H9 (cell line): Measurements from ENCODE around the gene FANCF. TPM values are rescaled to one million over a fixed set of nuclear protein-coding genes. Genes with fewer than 3 reads are reported as not detected.

Experiments used
- DNase-seq: peaks from one replicate; pipeline ENCODE4 v3.0.0-alpha.2; 2017
- H2AFZ ChIP-seq: one replicate; pipeline ENCODE4 v1.6.1; 2013; ENCODE audit warnings: mild to moderate bottlenecking, low read length, control low read depth, moderate library complexity
- H2AK5ac ChIP-seq: 2 replicates; pipeline ENCODE4 v1.6.1; 2013; ENCODE audit warnings: low read length, control low read depth, mixed read lengths; ENCODE audit not compliant: insufficient read length
- H2BK120ac ChIP-seq: one replicate; pipeline ENCODE4 v1.6.1; 2013; ENCODE audit warnings: low read depth, mild to moderate bottlenecking, low read length, control low read depth, inconsistent platforms; ENCODE audit not compliant: poor library complexity, severe bottlenecking
- H2BK12ac ChIP-seq: 2 replicates; pipeline ENCODE4 v1.6.1; 2013; ENCODE audit warnings: low read length, control low read depth, mixed read lengths, low read depth; ENCODE audit not compliant: insufficient read length
- H2BK15ac ChIP-seq: 2 replicates; pipeline ENCODE4 v1.6.1; 2013; ENCODE audit warnings: low read depth, low read length, control low read depth
- H2BK20ac ChIP-seq: one replicate; pipeline ENCODE4 v1.6.1; 2013; ENCODE audit warnings: low read depth, mild to moderate bottlenecking, low read length, control low read depth, inconsistent platforms; ENCODE audit not compliant: poor library complexity, severe bottlenecking
- H2BK5ac ChIP-seq: 2 replicates; pipeline ENCODE4 v1.6.1; 2013; ENCODE audit warnings: low read length, control low read depth, mixed read lengths; ENCODE audit not compliant: insufficient read length
- H3K14ac ChIP-seq: 2 replicates; pipeline ENCODE4 v1.6.1; 2013; ENCODE audit warnings: low read length, control low read depth; ENCODE audit not compliant: insufficient read depth
- H3K18ac ChIP-seq: 2 replicates; pipeline ENCODE4 v1.6.1; 2013; ENCODE audit warnings: low read depth, mild to moderate bottlenecking, mixed read lengths, low read length, control low read depth; ENCODE audit not compliant: insufficient read length
- H3K23ac ChIP-seq: 2 replicates; pipeline ENCODE4 v1.6.1; 2013; ENCODE audit warnings: low read length, control low read depth, mixed read lengths, low read depth; ENCODE audit not compliant: insufficient read length
- H3K23me2 ChIP-seq: 2 replicates; pipeline ENCODE4 v1.6.1; 2013; ENCODE audit warnings: low read depth, mild to moderate bottlenecking, mixed read lengths, low read length, control low read depth; ENCODE audit not compliant: insufficient read length, poor library complexity, severe bottlenecking
- H3K27ac ChIP-seq: 2 replicates; pipeline ENCODE4 v1.5.1; 2013; ENCODE audit warnings: low read length, control low read depth, mixed read lengths, low read depth; ENCODE audit not compliant: insufficient read length
- H3K27me3 ChIP-seq: 2 replicates; pipeline ENCODE4 v1.6.1; 2013; ENCODE audit warnings: low read length, control low read depth, inconsistent platforms; ENCODE audit not compliant: insufficient read depth
- H3K4ac ChIP-seq: 2 replicates; pipeline ENCODE4 v1.6.1; 2013; ENCODE audit warnings: low read depth, mild to moderate bottlenecking, control low read depth, inconsistent platforms, low read length, moderate library complexity
- H3K4me1 ChIP-seq: 2 replicates; pipeline ENCODE4 v1.6.1; 2013; ENCODE audit warnings: low read length, control low read depth, inconsistent platforms; ENCODE audit not compliant: insufficient read depth
- H3K4me2 ChIP-seq: 2 replicates; pipeline ENCODE4 v1.6.1; 2013; ENCODE audit warnings: low read length, control low read depth, mixed read lengths; ENCODE audit not compliant: insufficient read length, insufficient read depth
- H3K56ac ChIP-seq: 2 replicates; pipeline ENCODE4 v1.6.1; 2013; ENCODE audit warnings: low read depth, mild to moderate bottlenecking, mixed read lengths, low read length, control low read depth; ENCODE audit not compliant: insufficient read length
- H3K79me1 ChIP-seq: 2 replicates; pipeline ENCODE4 v1.6.1; 2013; ENCODE audit warnings: low read depth, mild to moderate bottlenecking, moderate library complexity, low read length, control low read depth, inconsistent platforms; ENCODE audit not compliant: insufficient read depth, poor library complexity, severe bottlenecking
- H3K79me2 ChIP-seq: 2 replicates; pipeline ENCODE4 v1.6.1; 2013; ENCODE audit warnings: low read length, control low read depth, inconsistent platforms; ENCODE audit not compliant: insufficient read depth
- H3K9ac ChIP-seq: 2 replicates; pipeline ENCODE4 v1.6.1; 2013; ENCODE audit warnings: low read length, control low read depth, mixed read lengths; ENCODE audit not compliant: insufficient read length; ENCODE audit errors: extremely low read depth
- H3K9me3 ChIP-seq: one replicate; pipeline ENCODE4 v1.6.1; 2013; ENCODE audit warnings: low read depth, low read length, inconsistent platforms; ENCODE audit not compliant: control insufficient read depth
- H3T11ph ChIP-seq: one replicate; pipeline ENCODE4 v1.6.1; 2013; ENCODE audit warnings: mild to moderate bottlenecking, low read length, control low read depth, inconsistent platforms
- H4K20me1 ChIP-seq: one replicate; pipeline ENCODE4 v1.6.1; 2013; ENCODE audit not compliant: control insufficient read depth, insufficient read length, insufficient read depth
- H4K5ac ChIP-seq: 2 replicates; pipeline ENCODE4 v1.6.1; 2013; ENCODE audit warnings: low read depth, mild to moderate bottlenecking, mixed read lengths, low read length, control low read depth; ENCODE audit not compliant: insufficient read length
- H4K8ac ChIP-seq: replicated peaks from 2 replicates; pipeline ENCODE4 v1.6.1; 2013; ENCODE audit warnings: low read length, control low read depth, mixed read lengths, low read depth; ENCODE audit not compliant: insufficient read length
- H4K91ac ChIP-seq: 2 replicates; pipeline ENCODE4 v1.6.1; 2013; ENCODE audit warnings: low read depth, mild to moderate bottlenecking, moderate library complexity, mixed read lengths, low read length, control low read depth; ENCODE audit not compliant: insufficient read length
- H3K27ac Mint-ChIP-seq, 3 experiments: 2 replicates in 2 of 3; 3 replicates in 1 of 3; pipeline ENCODE4 v1.8.0; 2020 to 2021; ENCODE audit warnings: mixed read lengths in 3 of 3, mild to moderate bottlenecking in 1 of 3, moderate library complexity in 1 of 3
- H3K27me3 Mint-ChIP-seq: 2 replicates; pipeline ENCODE4 v1.8.0; 2021; ENCODE audit warnings: low read depth, mild to moderate bottlenecking, moderate library complexity, mixed read lengths
- H3K36me3 Mint-ChIP-seq, 3 experiments: 2 replicates in 2 of 3; 3 replicates in 1 of 3; pipeline ENCODE4 v1.8.0; 2020 to 2021; ENCODE audit warnings: low read depth in 3 of 3, mixed read lengths in 3 of 3; ENCODE audit not compliant: insufficient read depth in 1 of 3
- H3K4me1 Mint-ChIP-seq, 2 experiments: 2 replicates each; pipeline ENCODE4 v1.8.0; 2020; ENCODE audit warnings: mixed read lengths in 2 of 2
- H3K4me3 Mint-ChIP-seq, 2 experiments: 2 replicates in 1 of 2; 3 replicates in 1 of 2; pipeline ENCODE4 v1.8.0; 2020 to 2021; ENCODE audit warnings: mild to moderate bottlenecking in 2 of 2, mixed read lengths in 2 of 2, moderate library complexity in 1 of 2
- H3K9me3 Mint-ChIP-seq, 2 experiments: 2 replicates in 1 of 2; 3 replicates in 1 of 2; pipeline ENCODE4 v1.8.0; 2020; ENCODE audit warnings: mild to moderate bottlenecking in 2 of 2, mixed read lengths in 2 of 2, moderate library complexity in 1 of 2
- WGBS: extraction: QIAGEN DNeasy Blood & Tissue Kit; methylation state at CpG from one replicate; pipeline ENCODE4 v1.1.7; 2013; ENCODE audit warnings: missing lambda C conversion rate, low lambda C conversion rate, mixed read lengths; ENCODE audit not compliant: insufficient read length; ENCODE audit errors: extremely low coverage; 5-methylcytosine and 5-hydroxymethylcytosine counted together
- total RNA-seq: library from RNA; stranded (reverse); gene quantifications from 2 replicates; pipeline ENCODE4 v1.2.1, GENCODE V29; 2021
- TF ChIP-seq, protein P1 (sequence below): fragments of 200-600 bp; sonication (generic); conservative IDR thresholded peaks from 3 replicates; pipeline ENCODE4 v1.8.0; 2021; ENCODE audit warnings: antibody characterized with exemption, mild to moderate bottlenecking

FANCF gene
- total RNA-seq, 1 experiment from 2014 or later = 15.3 TPM

DNA sequence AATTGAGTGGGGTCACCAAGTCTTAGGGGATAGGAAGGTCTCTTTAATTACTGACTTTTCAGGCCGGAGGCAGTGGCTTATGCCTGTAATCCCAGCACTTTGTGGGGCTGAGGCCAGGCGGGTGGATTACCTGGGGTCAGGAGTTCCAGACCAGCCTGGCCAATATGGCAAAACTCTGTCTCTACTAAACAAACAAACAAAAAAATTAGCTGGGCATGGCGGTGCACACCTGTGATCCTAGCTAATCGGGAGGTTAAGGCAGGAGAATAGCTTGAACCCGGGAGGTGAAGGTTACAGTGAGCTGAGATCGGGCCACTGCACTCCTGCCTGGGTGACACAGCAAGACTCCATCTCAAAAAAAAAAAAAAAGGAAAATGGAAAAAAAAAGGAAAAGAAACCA is 1.8 kb upstream of the FANCF start:
- Histone ChIP-seq H2AFZ (no peak overlapping the region), H3K27me3 (no peaks in the 10 kb centered on the region), H3K9me3 (no peaks in the 10 kb centered on the region), H3T11ph (no peak overlapping the region), H2BK20ac (no peak overlapping the region), H3K23me2 (peaks cover 9% of the 10 kb centered on the region), H4K5ac (no peak overlapping the region), H4K8ac (no peak overlapping the region), H3K4me2 (no peak overlapping the region), H3K4ac (no peak overlapping the region), H3K56ac (no peak overlapping the region), H2BK5ac (no peak overlapping the region), H4K91ac (no peak overlapping the region), H2BK12ac (no peak overlapping the region), H4K20me1 (no peaks in the 10 kb centered on the region), H2BK15ac (no peak overlapping the region), H2AK5ac (no peak overlapping the region), H3K18ac (no peak overlapping the region), H2BK120ac (no peak overlapping the region), H3K79me2 (no peaks in the 10 kb centered on the region), H3K14ac (no peak overlapping the region), H3K79me1 (no peaks in the 10 kb centered on the region), H3K23ac (no peak overlapping the region), H3K27ac (no peak overlapping the region), H3K9ac (no peak overlapping the region), H3K4me1 (no peaks in the 10 kb centered on the region)
- WGBS = no CpG with 5 or more reads among the region's 6 CpGs
- Mint-ChIP-seq H3K27me3 (no peaks in the 10 kb centered on the region), H3K9me3 (no peaks in the 10 kb centered on the region; a peak in 1 of 5 replicates), H3K36me3 (peaks cover 0 to 3% (median 0%) of the 10 kb centered on the region in 3 experiments; a peak in 1 of 7 replicates), H3K27ac (no peak overlapping the region), H3K4me3 (no peak overlapping the region), H3K4me1 (peaks cover 17 to 18% of the 10 kb centered on the region in 2 experiments)
- DNase-seq = no peak
- TF ChIP-seq, protein P1, sequence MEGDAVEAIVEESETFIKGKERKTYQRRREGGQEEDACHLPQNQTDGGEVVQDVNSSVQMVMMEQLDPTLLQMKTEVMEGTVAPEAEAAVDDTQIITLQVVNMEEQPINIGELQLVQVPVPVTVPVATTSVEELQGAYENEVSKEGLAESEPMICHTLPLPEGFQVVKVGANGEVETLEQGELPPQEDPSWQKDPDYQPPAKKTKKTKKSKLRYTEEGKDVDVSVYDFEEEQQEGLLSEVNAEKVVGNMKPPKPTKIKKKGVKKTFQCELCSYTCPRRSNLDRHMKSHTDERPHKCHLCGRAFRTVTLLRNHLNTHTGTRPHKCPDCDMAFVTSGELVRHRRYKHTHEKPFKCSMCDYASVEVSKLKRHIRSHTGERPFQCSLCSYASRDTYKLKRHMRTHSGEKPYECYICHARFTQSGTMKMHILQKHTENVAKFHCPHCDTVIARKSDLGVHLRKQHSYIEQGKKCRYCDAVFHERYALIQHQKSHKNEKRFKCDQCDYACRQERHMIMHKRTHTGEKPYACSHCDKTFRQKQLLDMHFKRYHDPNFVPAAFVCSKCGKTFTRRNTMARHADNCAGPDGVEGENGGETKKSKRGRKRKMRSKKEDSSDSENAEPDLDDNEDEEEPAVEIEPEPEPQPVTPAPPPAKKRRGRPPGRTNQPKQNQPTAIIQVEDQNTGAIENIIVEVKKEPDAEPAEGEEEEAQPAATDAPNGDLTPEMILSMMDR = no peak
